HEK293T (cell line): ENCODE results near the gene QPCTL.

Experiments used
- ARNT ChIP-seq: fragments of 450-650 bp; IDR thresholded peaks from 2 replicates; pipeline ENCODE4 v1.6.1; 2017; ENCODE audit warnings: mild to moderate bottlenecking
- BHLHE40 ChIP-seq: fragments of 450-650 bp; IDR thresholded peaks from 2 replicates; pipeline ENCODE4 v1.6.1; 2016; ENCODE audit warnings: mild to moderate bottlenecking, moderate library complexity, borderline replicate concordance
- CTBP1 ChIP-seq: fragments of 450-650 bp; IDR thresholded peaks from 2 replicates; pipeline ENCODE4 v1.6.1; 2016; ENCODE audit warnings: borderline replicate concordance
- ELF4 ChIP-seq: fragments of 450-650 bp; IDR thresholded peaks from 2 replicates; pipeline ENCODE4 v1.6.1; 2017; ENCODE audit warnings: antibody characterized with exemption
- FOXA1 ChIP-seq: fragments of 450-650 bp; IDR thresholded peaks from 2 replicates; pipeline ENCODE4 v1.6.1; 2016; ENCODE audit warnings: mild to moderate bottlenecking
- FOXM1 ChIP-seq: fragments of 450-650 bp; IDR thresholded peaks from 2 replicates; pipeline ENCODE4 v1.6.1; 2017; ENCODE audit warnings: mild to moderate bottlenecking, borderline replicate concordance
- HDGF ChIP-seq: fragments of 450-650 bp; IDR thresholded peaks from 2 replicates; pipeline ENCODE4 v1.6.1; 2017; ENCODE audit warnings: antibody characterized with exemption, borderline replicate concordance
- L3MBTL2 ChIP-seq: fragments of 450-650 bp; conservative IDR thresholded peaks from 2 replicates; pipeline ENCODE4 v1.6.1; 2016; ENCODE audit warnings: mild to moderate bottlenecking
- NFRKB ChIP-seq: fragments of 450-650 bp; IDR thresholded peaks from 2 replicates; pipeline ENCODE4 v1.6.1; 2016; ENCODE audit warnings: mild to moderate bottlenecking, moderate library complexity
- SP1 ChIP-seq: fragments of 450-650 bp; IDR thresholded peaks from 2 replicates; pipeline ENCODE4 v1.6.1; 2017
- SUZ12 ChIP-seq: fragments of 450-650 bp; IDR thresholded peaks from 2 replicates; pipeline ENCODE4 v1.6.1; 2016; ENCODE audit warnings: mild to moderate bottlenecking
- TARDBP ChIP-seq: fragments of 450-650 bp; IDR thresholded peaks from 2 replicates; pipeline ENCODE4 v1.6.1; 2016
- ZNF384 ChIP-seq: fragments of 450-650 bp; IDR thresholded peaks from 2 replicates; pipeline ENCODE4 v1.6.1; 2016
- TF ChIP-seq, protein P1 (sequence below): fragments of 450-650 bp; IDR thresholded peaks from 2 replicates; pipeline ENCODE4 v1.6.1; 2016

DNA sequence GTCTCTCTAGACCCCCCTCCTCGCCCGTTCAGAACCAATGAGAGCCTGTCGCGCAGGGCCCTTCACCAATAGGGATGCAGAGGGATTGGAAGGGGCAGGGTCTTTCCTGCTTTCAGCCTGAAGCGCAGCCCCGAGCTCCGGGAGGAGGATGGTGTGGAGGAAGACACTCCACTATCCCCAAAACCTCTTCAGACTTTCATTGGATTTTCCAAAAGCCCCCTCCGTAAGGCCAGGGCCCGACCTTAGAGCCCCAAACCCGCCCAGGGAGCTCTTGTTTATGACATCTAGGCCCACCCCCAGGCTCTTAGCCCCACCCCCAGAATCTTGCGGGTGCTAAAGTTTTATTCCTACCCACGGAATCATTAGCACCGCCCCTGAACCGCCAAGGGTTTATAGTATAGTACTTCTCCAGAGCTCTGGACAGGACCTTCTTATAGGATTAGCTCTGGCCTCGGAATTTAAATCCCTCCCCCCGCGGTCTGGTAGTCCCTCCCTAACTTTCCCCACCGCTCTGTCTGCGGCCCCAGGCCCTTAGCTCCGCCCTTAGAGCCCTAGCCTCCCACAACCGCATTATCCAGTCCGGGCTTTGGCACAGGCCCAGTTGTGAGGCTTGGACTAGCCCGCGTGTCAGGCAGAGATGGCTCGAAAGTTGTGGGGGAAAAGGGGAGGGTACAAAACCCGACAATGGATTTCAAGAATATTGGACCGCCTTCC is 46.7 kb upstream of the QPCTL start:
- TF ChIP-seq HDGF (no peak), BHLHE40 (no peak), NFRKB (no peak), SP1 (no peak), ELF4 (no peak), FOXM1 (no peak; the same call in 1 of the 2 replicates), ZNF384 (no peak), FOXA1 (no peak), CTBP1 (no peak; the same call in 1 of the 2 replicates), TARDBP (no peak), L3MBTL2 (peak; percentile 84), ARNT (no peak), SUZ12 (no peak)
- TF ChIP-seq, protein P1, sequence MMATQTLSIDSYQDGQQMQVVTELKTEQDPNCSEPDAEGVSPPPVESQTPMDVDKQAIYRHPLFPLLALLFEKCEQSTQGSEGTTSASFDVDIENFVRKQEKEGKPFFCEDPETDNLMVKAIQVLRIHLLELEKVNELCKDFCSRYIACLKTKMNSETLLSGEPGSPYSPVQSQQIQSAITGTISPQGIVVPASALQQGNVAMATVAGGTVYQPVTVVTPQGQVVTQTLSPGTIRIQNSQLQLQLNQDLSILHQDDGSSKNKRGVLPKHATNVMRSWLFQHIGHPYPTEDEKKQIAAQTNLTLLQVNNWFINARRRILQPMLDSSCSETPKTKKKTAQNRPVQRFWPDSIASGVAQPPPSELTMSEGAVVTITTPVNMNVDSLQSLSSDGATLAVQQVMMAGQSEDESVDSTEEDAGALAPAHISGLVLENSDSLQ: peak; percentile 48; the same call in 1 of the 2 replicates
